HG03432 (cell line): ENCODE data around the gene ASTN1.

ENCODE experiments used
- ATAC-seq: cut with Tn5 transposase; IDR thresholded peaks from one replicate; pipeline ENCODE4 v1.9.1; 2021; ENCODE audit warnings: mild to moderate bottlenecking, moderate library complexity; ENCODE audit not compliant: unreplicated experiment

Gene ASTN1

GRCh38 chr1:176996456-176997090, 167.9 kb downstream of the ASTN1 start:
- no peak for ATAC-seq

GRCh38 chr1:176994931-176995596, 169.4 kb downstream of the ASTN1 start:
- no peak for ATAC-seq

GRCh38 chr1:176993587-176993986, 170.9 kb downstream of the ASTN1 start:
- no peak for ATAC-seq

GRCh38 chr1:176989754-176990153, 174.8 kb downstream of the ASTN1 start:
- no peak for ATAC-seq

GRCh38 chr1:176989023-176989422, 175.5 kb downstream of the ASTN1 start:
- no peak for ATAC-seq

- ATAC-seq, result no peak
Observed at GRCh38 chr1:176987016-176987415, 177.5 kb downstream of the ASTN1 start.

- no peak for ATAC-seq
Observed at GRCh38 chr1:176983731-176984130, 180.8 kb downstream of the ASTN1 start.

GRCh38 chr1:176976771-176977170, 187.7 kb downstream of the ASTN1 start:
- ATAC-seq, result no peak

- ATAC-seq, result no peak
Observed at GRCh38 chr1:176976225-176976624, 188.3 kb downstream of the ASTN1 start.

GRCh38 chr1:176964687-176965086, 199.8 kb downstream of the ASTN1 start:
- ATAC-seq, result no peak

GRCh38 chr1:176963181-176963580, 201.3 kb downstream of the ASTN1 start:
- ATAC-seq, result no peak

GRCh38 chr1:176961678-176962077, 202.8 kb downstream of the ASTN1 start:
- no peak for ATAC-seq

- ATAC-seq, result no peak
Observed at GRCh38 chr1:176959191-176959820, 205.2 kb downstream of the ASTN1 start.

- ATAC-seq, result no peak
Observed at GRCh38 chr1:176957603-176958002, 206.9 kb downstream of the ASTN1 start.

GRCh38 chr1:176954242-176954641, 210.3 kb downstream of the ASTN1 start:
- ATAC-seq, result no peak

GRCh38 chr1:176950736-176951324, 213.7 kb downstream of the ASTN1 start:
- no peak for ATAC-seq

- peak; percentile 84 for ATAC-seq
Observed at GRCh38 chr1:176949033-176949662, 215.4 kb downstream of the ASTN1 start.

GRCh38 chr1:176944606-176945005, 219.9 kb downstream of the ASTN1 start:
- ATAC-seq, result no peak

- no peak for ATAC-seq
Observed at GRCh38 chr1:176943783-176944182, 220.7 kb downstream of the ASTN1 start.

GRCh38 chr1:176942346-176942745, 222.2 kb downstream of the ASTN1 start:
- ATAC-seq, result no peak

GRCh38 chr1:176939993-176940392, 224.5 kb downstream of the ASTN1 start:
- ATAC-seq, result no peak
